Loucy (cell line): ENCODE results near the gene SEC22C.

Experiments used
- CTCF ChIP-seq: fragments of 200-600 bp; sonication (generic); conservative IDR thresholded peaks from 2 replicates; pipeline ENCODE4 v1.5.1; 2014; ENCODE audit warnings: mild to moderate bottlenecking, antibody characterized with exemption, low read length
- EZH2phosphoT487 ChIP-seq: fragments of 200-600 bp; IDR thresholded peaks from 2 replicates; pipeline ENCODE4 v1.6.1; 2018; ENCODE audit warnings: antibody characterized with exemption, mild to moderate bottlenecking, moderate library complexity, borderline replicate concordance

GRCh38 chr3:42527368-42527917 is 54.3 kb downstream of the SEC22C start:
- TF ChIP-seq CTCF: no peak
- no peak for TF ChIP-seq EZH2phosphoT487
